HG02763 (cell line): ENCODE data around the gene TMEM106A.
A peak's percentile ranks its signal among the peaks of the same experiment; 100 is the strongest.
"Not testable (repeated sequence)": the region's sequence is repeated elsewhere in the genome, so short reads cannot be mapped to it uniquely, and the experiment has no call there.

Source experiments
- ATAC-seq: cut with Tn5 transposase; IDR thresholded peaks from one replicate; pipeline ENCODE4 v1.9.1; 2021; ENCODE audit warnings: mild to moderate bottlenecking, moderate library complexity; ENCODE audit not compliant: unreplicated experiment

Gene TMEM106A, protein sequence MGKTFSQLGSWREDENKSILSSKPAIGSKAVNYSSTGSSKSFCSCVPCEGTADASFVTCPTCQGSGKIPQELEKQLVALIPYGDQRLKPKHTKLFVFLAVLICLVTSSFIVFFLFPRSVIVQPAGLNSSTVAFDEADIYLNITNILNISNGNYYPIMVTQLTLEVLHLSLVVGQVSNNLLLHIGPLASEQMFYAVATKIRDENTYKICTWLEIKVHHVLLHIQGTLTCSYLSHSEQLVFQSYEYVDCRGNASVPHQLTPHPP

DNA sequence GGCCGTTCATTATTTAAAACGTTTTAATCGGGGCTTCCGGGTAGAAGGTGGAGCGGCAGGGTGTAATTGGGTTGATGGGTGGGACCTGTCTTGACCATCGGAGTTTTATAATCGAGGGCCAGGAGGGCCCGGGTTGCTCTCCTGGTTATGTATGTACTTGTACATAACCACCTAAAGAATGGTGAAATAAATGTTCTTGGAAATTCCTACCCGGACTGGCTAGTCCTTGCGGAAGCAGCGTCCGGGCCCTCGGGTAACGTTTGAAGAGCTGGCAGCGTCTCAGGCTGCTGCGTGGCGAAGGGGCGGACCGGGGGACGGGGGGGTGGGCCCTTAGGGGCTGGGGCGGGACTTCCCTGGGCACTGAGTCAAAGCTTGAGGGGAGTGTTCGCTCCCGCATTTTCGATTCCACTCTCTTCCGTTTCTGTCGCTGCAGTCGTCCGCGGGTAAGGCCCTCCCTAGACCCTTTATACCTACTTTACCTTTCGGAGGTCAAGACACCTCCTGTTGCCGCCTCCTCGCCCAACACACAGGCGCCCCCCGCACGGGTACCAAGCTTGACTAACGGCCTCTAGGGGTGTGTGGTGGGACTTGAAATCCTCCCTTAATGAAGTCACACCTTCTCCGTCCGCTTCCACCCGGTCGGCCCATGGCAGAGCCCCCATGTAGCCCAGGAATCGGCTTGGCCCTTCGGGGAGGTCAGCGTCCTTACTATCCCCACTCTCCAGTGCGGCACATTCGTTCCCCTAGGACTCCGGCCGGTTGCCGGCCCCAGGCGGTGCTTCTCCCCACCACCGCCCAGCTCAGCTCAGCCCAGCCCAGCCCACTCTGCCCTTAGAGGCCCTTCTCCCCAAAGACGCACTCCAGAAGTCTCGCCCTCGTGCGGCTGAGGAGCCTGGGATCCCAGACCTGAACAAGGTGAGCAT lies at the start of gene TMEM106A:
Gene TMEM106A, plus strand, starts transcription at position 396 of the 923 bp plus-strand sequence. CDS start 1,167 bp downstream, outside the sequence.
- ATAC-seq, result peak; percentile 64

DNA sequence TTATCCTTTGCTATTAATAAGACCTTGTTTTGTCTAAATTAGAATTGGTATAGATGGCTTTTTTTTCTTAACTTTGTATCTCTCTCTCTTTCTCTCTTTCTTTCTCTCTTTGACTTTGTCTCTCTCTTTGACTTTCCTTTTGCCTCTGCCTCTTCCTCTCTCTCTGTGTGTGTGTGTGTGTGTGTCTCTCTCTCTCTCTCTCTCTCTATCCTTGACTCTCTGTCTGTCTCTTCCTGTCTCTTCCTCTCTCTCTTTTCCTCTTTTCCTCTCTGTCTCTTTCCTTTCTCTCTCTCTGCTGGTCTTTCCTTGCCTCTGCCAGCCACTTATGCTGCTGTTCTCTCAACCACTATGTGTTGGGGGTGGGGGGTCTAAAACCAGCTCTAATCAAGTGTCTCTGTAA lies 45.7 kb upstream of the TMEM106A start:
- ATAC-seq, result not testable (repeated sequence)

DNA sequence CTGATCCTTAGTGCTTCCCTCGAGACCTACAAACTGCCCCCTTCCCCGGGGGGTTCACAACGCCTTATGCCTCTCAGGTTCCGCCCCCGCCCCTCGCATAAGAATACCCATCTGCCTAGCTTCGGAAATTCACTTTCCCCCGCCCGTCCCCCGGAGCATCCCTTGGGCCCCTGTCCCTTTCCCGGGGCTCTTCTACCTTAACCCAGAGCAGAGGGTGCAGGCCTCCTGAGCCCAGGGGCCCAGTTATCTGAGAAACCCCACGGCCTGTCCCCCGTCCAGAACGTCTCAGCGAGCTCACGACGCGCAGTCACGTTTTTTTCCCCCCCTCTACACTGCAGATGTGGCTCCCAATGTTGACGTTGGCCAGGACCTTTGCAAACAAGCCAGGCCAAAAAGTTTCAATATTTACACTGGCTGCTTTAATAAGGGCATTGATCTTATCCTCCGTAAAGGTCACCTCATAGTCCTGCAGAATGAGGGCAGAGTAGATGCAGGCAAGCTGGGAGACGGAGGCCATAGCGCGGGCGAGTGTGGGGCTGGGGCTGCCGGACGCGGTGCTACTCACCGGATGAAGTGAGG lies 42.0 kb upstream of the TMEM106A start:
- no peak for ATAC-seq

DNA sequence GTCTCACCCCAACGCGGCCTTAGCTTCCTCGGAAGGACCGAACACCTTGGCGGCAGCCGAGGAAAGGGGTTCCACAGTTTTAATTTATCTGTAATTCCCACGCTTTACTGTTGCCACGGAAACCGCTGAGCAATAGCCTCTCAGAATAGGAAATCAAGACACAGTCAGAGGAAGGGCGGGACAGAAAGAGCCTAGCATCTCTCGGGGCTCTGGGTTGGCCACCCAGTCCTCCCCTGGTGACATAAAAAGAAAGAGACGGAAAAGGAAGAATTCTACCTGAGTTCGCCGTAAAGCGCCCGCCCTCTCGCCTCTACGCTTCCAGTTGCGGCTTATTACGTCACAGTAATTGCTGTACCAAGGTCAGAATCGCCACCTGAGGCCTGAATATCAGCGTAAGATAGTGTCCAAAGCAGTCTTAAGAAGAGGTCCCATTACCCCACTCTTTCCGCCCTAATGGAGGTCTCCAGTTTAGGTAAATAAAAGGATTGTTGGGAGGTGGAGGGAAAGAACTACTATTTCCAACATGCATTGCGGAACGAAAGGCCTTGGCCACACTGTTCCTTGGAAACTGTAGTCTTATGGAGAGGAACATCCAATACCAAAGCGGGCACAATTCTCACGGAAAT lies 41.4 kb upstream of the TMEM106A start:
- peak; percentile 66 for ATAC-seq

DNA sequence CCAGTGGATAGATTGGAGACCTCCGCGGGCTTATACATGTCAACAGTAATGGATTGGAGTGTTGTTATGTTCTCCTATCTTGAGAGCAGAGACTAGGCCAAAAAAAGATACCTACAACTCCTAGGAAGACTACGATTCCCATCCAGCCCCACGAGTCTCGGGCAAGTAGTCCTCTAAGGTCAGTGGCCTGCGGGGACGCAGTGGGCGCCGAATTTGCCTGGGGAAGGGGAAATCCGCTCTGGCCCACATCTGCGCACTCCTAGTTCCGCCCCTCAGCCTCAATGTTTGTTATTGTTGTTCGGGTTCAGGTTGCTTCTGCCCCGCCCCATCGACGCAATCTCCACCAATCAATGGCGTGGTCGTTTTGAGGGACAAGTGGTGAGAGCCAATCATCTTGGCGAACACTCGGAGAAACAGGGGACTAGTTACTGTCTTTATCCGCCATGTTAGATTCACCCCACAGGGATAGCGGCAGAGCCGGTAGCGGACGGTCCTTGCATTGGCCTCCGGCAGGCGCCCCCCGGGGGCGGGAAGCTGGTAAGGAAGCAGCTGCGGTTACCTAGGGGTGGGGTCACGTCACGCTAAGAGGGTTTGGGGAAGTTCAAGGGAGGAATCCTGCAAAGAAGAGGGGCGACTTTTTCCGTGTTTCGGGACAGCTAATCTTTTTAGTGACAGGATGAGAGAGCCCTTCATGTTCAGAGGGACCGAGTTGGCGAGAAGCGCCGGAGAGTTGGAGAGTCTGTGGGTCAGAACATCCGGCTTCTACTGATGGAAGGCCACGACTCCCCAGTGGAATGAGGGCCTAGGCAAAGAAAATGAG lies 40.7 kb upstream of the TMEM106A start, which contains the start of gene NBR1:
Gene NBR1, plus strand, starts transcription at position 449 of the 820 bp plus-strand sequence. CDS start 4,586 bp downstream, outside the sequence.
- ATAC-seq, result peak; percentile 78

DNA sequence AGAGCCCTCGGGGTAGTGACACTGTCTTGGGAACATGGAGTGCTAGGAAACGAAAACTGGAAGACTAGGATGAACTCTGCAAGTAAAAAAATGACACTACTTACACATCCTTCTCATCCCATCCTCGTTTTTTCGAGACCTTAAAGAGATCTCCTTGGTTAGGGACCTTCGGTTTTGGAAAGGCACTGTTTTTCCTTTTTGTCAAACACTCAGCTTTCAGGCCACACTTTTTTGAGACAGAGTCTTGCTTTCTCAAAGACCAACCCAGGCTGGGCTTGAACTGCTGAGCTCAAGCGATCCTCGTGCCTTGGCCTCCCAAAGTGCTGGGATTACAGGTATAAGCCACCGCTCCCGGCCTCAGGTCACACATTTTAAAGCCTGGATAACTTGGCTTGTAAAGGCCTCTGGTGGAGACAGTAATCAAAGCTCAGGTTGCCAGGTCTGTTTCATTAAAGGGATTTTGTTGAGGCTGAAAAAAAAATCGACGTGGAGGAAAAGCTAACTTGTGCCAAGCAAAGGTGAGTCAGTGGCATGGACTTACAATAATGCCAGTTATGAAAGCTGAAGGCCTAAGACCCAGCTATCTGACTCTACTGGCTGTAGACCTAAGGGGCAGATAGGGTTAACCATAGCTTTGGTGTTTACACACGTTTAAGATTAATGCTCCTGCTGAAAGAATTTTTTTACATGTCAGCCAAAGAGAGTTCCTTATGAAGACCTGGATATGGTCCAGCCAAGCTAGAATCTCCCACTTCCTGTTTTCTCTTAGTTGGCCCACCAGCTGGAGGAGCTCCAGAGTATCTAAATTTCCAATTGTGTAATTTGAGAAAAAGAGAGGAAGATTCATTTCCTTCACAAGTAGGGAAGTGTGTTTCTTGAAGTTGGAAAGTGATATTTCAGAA lies 39.8 kb upstream of the TMEM106A start:
- ATAC-seq, result no peak

DNA sequence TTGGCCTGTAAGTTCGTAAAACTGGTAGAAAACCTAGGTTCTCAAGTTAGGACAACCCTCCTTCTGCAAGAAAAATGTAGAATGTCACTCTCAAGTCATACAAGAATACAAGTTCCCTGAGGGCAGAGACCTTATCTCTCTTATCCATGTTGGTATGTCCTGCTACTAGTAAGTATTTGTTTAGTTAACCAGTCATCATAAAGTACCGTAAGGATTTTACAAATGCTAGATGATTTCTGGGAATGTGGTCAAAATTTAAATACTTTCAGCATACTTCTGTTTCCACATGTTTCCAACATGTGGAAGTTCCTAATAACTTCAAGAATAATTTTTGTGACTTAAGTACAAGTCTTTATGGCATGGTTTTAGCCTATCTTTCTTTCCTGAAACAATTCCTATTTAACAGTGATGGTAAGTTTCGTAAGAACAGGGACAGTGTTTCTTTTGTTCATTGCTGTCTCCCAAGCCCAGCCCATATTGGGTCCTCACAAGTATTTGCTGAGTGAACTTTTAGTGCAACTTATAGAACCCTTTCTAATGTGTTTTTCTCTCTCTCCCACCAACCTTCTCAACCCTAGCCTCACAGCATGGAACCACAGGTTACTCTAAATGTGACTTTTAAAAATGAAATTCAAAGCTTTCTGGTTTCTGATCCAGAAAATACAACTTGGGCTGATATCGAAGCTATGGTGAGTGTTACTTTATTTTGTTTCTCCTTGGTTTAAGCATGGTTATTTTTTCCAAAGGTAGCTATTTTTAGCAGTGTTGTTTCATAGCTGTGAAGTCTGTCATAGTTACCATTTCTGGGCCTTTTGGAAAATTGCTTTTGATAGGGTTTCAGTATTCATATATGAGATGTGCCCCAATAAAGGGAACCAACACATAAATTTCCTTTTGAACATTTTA lies 36.2 kb upstream of the TMEM106A start:
- no peak for ATAC-seq

DNA sequence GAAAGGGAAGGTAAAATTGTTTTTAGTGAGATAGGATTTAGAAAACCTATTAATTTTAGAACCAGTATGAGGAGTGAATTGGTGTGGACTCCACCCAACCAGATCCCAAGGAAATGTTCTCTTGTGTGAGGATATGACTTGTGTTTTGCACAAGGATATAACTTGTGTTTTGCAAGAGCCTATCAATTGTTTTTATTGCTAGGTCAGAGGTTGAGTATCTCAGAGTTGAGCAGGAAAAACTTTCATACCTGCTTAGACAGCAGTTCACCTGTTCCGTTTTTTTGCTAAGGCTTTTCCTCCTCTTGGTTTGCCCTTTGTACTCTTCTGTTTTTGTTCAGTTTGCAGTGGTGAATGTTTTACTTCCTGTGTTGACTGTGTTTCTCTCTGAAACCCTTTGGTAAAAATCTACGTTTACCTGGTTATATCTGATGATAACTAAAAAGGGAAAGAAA lies 35.5 kb upstream of the TMEM106A start:
- ATAC-seq, result no peak

DNA sequence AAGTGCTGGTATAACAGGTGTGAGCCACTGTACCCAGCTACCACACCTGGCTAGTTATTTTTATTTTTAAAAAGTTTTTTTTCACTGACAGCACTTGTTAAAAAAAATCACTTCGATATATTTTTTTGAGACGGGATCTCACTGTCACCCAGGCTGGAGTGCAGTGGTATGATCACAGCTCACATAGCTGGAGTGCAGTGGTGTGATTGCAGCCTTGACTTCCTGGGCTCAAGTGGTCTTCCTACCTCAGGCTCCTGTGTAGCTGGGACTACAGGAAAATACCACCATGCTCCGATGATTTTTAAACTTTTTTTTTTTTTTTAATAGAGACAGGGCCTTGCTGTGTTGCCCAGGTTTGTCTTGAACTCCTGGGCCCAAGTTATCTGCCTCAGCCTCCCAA lies 27.8 kb upstream of the TMEM106A start:
- no peak for ATAC-seq

DNA sequence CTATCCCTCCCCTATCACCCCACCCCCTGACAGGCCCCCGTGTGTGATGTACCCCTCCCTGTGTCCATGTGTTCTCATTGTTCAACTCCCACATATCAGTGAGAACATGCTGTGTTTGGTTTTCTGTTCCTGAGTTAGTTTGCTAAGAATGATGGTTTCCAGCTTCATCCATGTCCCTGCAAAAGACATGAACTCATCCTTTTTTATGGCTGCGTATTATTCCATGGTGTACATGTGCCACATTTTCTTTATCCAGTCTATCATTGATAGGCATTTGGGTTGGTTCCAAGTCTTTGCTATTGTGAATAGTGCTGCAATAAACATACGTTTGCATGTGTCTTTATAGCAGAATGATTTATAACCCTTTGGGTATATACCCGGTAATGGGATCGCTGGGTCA lies 25.0 kb upstream of the TMEM106A start:
- not testable (repeated sequence) for ATAC-seq

DNA sequence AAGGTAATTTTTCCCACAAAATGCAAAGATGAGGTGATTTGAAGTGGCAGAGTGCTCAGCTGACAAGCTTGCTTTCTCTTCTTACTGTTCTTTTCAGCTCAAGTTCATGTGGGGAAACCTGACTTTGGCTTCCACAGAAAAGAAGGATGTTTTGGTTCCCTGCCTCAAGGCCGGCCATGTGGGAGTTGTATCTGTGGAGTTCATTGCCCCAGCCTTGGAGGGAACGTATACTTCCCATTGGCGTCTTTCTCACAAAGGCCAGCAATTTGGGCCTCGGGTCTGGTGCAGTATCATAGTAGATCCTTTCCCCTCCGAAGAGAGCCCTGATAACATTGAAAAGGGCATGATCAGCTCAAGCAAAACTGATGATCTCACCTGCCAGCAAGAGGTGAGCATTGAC lies 18.4 kb upstream of the TMEM106A start:
- ATAC-seq, result no peak

DNA sequence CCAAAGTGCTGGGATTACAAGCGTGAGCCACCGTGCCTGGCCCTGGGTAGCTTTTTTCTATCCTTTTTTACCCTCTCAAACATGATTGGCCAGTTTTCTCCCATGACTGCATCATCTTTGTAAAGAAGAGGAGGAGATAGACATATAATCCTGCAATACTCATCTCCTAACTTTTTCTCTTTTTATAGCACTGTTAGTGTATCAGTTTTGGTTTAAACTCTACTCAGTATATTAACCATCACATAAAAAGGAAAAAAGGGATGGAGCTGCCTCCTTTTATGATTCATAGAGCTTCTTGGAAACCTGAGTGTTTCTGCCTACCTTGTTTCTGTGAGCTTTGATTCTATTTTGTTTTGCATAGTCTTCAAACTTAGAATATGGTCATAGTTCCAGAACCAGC lies 12.0 kb upstream of the TMEM106A start:
- no peak for ATAC-seq

DNA sequence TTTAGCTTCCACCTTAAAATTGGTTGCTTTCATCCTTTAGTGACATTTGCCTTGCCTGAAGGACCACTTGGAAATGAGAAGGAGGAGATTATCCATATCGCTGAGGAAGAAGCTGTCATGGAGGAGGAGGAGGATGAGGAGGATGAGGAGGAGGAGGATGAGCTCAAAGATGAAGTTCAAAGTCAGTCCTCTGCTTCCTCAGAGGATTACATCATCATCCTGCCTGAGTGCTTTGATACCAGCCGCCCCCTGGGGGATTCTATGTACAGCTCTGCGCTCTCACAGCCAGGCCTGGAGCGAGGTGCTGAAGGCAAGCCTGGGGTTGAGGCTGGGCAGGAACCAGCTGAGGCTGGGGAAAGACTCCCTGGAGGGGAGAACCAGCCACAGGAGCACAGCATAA lies 11.5 kb upstream of the TMEM106A start:
- ATAC-seq, result no peak

DNA sequence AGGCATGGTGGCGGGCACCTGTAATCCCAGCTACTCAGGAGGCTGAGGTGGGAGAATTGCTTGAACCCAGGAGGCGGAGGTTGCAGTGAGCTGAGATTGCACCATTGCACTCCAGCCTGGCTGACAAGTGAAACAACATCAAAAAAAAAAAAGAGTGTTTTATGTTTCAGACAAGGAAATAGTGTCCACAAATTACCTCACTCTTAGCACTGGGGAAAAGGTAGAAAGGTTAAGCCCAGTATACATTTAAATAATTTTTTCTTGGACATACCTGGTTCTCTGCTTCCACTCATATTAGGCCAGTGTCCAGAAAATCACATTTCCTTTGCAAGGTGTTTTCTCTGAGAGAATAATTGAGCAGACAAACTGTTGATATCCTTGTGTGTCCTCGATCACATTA lies 8.7 kb upstream of the TMEM106A start:
- not testable (repeated sequence) for ATAC-seq

DNA sequence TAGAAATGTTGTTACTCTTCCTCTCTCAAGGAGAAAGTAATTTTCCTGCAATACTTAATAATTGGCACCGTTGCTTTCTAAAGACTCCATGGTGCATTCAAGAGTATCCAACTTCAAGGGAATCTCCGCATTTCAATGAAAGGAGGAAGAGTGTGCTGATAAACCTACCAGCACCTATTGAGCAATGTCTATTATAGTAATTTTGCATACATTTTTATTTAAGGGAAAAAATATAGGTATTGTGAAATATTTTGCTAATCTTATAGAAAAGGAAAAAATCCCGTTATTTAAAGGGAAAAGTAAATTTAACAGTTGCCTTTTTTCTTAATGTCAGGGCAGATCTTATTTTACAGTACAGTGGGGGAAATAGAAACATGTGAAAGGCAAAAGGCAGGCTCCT lies 1.1 kb upstream of the TMEM106A start:
- ATAC-seq, result no peak

DNA sequence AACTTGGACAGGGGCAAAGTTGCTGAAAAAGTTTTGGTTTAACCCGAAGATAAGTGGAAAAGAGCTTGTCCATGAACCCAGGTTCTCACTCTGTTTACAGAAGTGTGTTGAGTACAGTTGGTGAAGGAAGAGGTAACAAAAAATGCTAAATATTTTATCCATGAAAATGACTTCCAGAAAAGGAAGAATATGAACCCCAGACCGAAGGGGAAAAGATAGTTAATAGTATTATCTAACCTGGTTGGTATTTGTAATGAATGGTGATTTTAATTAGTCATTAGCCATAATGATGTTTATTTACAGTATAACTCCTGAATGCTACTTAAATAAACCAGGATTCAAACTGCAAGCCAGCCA lies 574 bp upstream of the TMEM106A start:
- ATAC-seq, result no peak

DNA sequence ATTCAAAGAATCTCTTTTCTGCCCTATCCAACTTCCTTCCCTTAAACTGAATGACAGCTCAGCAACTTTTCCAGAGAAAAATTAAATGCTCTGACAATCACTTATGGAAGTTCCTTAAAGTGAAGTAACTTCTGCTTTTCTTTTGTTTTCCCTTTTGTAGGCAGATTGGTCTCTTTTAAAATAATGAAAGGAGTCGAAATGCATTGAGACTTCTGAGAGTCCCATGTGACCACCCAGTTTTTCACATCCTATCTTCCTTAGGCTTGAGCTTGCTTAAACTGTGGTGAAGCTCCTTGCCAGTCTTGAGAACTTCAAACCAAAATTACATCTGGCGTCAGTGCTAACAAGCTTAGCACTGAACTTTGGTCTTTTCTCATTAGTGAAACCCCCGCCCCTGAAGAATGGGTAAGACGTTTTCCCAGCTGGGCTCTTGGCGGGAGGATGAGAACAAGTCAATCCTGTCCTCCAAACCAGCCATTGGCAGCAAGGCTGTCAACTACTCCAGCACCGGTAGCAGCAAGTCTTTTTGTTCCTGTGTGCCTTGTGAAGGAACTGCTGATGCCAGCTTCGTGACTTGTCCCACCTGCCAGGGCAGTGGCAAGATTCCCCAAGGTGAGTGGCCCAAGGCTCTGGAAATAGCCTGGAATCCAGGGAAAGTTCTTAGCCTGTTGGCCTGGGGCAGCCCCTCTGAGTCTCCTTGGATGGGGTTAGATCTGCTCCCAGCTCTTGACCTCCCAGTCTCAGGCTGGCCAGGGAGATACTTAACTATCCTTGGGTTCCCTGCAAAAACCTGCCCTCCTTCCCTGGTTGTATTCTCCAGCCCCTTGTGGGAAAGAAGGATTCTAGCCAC lies 1.2 kb downstream of the TMEM106A start:
- no peak for ATAC-seq
